NCI-H146 (cell line): ENCODE measurements around the gene RALGDS.
"Not testable (repeated sequence)": the region's sequence is repeated elsewhere in the genome, so short reads cannot be mapped to it uniquely, and the experiment has no call there.

ENCODE experiments used
- DNase-seq: peaks from one replicate; lab custom pipeline; 2025; lab: John Stamatoyannopoulos, UW

RALGDS gene

DNA sequence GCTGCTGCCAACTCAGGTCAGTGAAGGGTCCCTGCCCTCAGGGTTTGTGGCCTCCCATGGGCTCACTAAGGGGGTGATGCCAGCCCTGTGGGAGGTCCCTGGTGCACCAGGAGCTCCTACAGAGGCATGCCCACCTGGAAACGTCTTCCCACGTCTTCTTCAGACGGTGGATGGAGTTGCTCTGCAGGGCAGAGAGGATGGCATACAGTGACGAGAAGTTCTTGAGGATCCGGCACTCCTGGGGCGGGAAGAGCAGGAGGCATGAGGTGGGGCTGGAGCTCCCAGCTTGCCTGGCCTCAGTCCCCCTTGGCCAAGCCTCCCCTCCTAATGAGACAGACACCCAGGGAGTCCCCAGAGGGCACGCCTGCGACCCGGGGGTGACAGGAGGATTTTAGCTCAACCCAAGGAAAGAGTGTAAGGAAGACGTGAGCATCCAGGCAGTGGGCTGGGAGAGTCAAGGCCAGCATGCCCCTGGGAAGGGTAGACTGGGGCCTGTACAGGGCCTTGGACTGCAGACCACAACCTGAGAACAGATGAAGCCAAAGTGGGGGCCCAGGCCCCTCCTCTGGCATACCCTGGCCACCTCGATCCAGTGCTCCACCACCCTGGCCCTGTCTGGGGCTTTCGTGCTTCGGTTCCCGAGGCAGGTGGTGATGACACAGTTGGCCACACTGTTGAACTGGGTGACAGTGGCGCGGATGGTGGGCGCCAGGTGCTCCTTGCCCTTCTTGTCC lies 14.4 kb downstream of the RALGDS start:
- DNase-seq: no peak

GRCh38 chr9:133105461-133105770 lies 15.6 kb downstream of the RALGDS start:
- no peak for DNase-seq

DNA sequence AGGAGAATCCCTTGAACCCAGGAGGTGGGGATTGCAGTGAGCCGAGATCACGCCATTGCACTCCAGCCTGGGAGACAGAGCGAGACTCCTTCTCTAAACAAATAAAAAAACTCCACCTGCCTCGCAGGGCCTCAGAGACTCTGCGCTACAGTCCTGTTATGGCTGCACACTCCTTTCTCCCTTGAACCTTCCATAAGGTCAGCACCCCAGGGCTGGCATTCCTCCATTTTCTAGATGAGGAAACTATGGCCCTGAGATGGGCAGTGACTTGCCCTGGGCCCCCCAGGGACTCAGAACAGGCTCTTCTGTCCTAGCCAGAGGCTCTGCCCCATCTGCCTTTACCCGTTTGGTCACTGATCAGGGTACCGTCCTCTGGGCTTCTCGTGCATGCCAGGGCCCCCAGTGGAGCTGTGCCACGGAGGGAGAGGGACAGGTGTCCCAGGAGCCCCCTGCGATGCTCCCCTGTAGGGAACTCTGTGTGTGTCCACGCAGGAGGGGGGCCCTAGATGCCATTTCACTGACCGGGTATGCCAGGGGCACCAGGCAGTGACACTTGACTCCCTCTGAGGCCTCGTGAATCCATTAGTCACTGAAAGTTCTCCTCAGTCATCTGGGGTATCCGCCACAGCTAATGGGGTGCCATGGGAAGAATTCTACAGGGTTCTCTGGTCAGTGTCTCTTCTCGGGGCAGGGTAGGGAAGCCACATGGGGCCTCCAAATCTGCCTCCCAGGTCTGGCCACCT lies 16.2 kb downstream of the RALGDS start:
- no peak for DNase-seq

DNA sequence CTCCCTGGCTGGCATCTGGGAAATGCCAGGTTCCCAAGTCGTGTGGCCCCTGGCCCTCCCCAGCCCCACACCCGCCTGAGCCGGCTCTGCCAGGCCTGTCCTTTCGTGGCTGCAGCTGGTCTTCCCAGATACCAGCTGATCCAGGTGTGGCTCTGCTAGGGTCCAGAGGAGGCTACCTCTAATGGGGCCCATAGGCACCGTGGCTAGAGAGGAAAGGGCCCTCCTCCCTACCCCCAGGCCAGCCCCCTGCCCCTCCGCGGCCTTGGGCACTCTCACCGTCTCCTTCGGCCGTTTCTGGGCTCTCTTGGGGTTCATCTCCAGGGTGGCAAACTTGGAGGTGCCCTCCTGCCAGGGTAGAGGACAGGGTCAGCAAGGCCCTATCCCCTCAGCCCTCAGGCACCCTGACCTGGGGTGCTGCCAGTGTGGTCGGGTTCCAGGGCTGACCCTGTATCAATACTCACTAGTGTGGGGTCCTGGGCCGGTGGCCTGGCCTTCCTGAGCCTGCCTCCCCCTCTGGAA lies 17.0 kb downstream of the RALGDS start:
- no peak for DNase-seq

DNA sequence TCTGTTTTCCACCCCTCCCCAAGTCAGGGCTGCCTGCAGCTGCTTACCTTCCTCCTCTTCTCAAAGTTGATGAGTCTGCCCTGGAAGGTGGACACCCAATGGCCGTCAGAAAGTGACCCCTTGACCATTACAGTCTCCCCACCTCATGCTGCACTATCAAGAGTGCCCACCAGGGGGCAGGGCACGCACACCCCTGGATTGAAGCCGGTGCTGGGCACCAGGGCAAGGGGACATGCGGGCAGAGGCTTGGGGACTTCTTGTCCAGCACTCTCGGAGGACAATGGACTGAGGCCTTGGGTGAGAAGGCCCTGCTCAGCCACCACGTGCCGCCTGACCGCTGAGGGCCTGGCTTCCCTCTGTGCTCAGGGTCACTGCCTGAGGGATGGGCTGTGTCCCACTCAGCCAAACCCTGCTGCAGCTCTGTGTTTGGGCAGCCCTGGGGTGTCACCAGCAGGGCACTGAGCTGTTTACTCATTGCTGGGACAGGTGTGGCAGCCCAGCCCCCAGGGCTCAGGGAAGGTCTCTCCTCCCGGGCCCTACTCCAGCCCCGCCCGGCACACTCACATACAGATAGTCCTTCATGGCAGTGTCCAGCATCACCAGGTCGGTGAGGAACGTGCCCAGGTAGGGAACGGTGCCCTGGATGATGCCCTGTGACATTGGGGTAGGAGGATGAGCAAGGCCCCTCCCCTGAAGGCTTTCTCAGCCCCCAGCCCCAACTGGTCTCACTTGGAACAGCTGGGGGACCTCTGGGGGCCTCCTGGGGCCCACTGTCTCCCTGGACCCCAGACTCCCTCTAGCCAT lies 17.7 kb downstream of the RALGDS start:
- peak; percentile 19 for DNase-seq

DNA sequence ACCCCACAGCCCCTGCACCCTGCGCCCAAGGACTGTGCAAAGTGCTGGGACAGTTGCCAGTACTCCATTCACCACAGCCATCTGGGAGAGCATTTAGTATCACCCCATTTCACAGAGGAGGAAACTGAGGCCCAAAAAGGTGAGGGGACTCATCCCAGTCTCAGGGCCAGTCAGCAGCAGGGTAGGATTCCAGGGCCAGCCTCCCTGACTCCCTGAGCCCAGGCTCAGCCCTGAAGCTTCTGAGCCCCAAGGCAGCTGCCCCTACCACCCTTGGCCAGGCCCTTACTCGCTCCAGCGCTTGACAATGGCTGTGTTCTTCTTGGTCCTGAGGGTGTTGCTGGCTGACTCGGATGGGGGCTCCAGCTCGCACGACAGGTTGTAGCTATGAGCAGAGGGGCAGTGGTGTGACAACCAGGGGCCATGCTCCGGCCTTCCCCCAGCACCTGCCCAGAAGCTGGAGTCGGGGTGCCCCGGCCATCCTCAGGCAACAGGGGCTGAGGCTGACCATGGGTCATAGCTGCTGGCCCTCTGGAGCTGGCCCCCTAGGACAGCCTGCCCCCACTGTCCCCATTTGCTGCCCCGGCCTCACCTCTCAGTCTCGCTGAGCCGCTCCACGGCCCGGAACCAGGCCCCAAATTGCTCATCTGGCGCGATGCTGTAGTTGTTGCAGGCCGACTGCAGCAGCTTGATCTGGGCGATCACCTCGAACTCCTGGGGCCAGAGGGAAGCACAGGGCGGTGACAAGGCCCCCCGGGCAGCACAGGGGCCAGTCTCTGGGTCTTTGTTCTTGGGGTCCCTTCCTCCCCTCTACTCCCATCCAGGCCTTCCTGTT lies 18.6 kb downstream of the RALGDS start:
- no peak for DNase-seq

DNA sequence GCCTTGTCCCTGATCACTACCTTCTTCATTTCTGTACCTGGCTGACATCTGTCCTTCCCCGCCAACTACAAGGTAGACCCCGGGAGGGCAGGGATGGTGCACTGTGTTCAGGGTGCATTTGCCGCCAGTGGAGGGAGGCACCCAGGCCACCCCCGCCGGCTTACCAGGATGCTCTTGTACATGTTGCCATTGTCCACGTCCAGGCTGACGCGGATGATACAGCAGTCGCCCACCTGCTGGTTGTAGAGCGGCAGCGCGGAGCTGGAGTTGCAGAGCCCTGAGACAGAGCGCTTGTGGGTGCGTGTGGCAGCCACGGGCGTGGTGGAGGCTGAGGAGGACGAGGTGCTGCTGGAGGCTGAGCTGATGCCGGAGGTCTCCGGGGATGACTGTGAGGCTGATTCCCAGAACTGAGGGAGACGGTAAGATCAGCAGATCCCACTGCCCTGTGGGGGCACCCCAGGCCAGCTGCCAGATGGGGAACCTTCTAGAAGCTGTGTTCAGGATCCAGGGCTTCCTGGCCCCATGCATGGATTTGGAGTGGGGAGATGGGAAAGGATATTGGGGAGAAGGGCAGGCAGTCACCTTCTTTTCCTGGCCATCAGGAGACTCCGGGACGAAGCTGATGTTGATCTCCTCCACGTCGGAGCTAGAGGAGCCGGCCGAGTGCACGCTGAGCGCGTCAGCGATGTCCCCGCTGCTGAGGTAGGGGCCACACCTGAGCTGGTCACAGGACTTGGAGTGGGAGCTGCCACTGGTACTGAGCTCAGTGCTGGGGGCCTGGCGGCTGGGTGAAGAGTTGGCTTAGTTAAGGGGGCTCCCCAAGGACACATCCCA lies 19.5 kb downstream of the RALGDS start:
- DNase-seq: no peak

- no peak for DNase-seq
Observed at GRCh38 chr9:133100506-133101355, 20.3 kb downstream of the RALGDS start.

- DNase-seq: no peak
Observed at GRCh38 chr9:133099726-133100505, 21.1 kb downstream of the RALGDS start.

GRCh38 chr9:133098871-133099270 lies 22.2 kb downstream of the RALGDS start:
- DNase-seq: no peak

GRCh38 chr9:133098104-133098754 lies 22.8 kb downstream of the RALGDS start:
- no peak for DNase-seq

GRCh38 chr9:133094842-133095393 lies 26.1 kb downstream of the RALGDS start:
- no peak for DNase-seq

DNA sequence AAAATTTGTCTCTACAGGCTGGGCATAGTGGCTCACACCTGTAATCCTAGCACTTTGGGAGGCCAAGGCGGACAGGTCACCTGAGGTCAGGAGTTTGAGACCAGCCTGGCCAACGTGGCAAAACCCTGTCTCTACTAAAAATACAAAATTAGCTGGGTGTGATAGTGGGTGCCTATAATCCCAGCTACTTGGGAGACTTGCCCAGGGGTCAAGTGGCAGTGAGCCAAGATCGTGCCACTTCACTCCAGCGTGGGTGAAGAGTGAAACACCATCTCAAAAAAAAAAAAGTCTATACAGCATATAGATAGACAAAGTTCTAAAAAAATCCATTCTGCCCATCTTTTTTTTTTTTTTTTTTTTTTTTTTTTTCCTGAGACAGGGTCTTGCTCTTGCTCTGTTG lies 26.7 kb downstream of the RALGDS start:
- not testable (repeated sequence) for DNase-seq

- DNase-seq: no peak
Observed at GRCh38 chr9:133090752-133091385, 30.2 kb downstream of the RALGDS start.

DNA sequence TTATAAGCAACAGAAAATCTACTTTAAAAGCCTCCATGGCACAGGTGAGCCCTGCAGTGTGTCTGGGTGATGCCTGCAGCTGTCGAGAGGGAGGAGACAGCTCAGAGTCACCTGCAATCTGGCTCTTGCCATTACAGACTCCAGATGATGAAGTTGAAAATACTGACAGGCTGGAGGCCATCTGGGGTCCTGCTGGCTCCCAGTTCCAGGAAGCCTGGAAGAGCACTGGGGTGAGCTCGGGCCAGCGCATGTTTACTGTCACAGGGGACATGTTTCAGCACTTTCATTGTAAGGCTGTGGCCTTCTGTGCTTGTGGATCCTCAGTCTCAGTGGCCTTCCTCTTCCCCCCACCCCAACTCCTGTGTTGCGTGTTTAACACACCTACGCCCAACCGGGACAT lies 30.9 kb downstream of the RALGDS start:
- DNase-seq: no peak

DNA sequence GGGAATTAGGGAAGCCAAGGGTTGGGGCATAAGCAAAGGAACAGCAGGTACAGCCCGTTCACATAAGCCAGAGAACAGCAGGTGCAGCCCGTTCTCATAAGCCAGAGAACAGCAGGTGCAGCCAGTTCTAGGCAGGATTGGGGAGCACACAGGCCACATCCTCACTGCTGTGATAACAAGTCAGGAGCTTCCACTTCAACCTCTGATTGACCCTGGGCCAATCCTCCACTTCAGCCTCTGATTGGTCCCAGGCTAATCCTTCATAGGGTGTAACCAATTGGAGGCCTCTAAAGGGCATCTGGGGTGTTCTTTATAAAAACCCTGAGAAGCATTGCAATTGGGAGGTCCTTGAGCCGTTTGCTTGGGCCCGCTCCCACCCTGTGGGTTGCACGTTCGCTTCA lies 31.8 kb downstream of the RALGDS start:
- peak; percentile 42 for DNase-seq

- DNase-seq: no peak
Observed at GRCh38 chr9:133088756-133089155, 32.3 kb downstream of the RALGDS start.
